ENCODE data around the gene EMX1. TPM values are rescaled to one million over a fixed set of nuclear protein-coding genes. Genes with fewer than 3 reads are reported as not detected.

Gene EMX1
- total and polyA plus RNA-seq, 2 of the 13 experiments (the other 11 are each of a cell fraction or from before 2014, with no cell fraction given) = 0.62 to 4.9 TPM

DNA sequence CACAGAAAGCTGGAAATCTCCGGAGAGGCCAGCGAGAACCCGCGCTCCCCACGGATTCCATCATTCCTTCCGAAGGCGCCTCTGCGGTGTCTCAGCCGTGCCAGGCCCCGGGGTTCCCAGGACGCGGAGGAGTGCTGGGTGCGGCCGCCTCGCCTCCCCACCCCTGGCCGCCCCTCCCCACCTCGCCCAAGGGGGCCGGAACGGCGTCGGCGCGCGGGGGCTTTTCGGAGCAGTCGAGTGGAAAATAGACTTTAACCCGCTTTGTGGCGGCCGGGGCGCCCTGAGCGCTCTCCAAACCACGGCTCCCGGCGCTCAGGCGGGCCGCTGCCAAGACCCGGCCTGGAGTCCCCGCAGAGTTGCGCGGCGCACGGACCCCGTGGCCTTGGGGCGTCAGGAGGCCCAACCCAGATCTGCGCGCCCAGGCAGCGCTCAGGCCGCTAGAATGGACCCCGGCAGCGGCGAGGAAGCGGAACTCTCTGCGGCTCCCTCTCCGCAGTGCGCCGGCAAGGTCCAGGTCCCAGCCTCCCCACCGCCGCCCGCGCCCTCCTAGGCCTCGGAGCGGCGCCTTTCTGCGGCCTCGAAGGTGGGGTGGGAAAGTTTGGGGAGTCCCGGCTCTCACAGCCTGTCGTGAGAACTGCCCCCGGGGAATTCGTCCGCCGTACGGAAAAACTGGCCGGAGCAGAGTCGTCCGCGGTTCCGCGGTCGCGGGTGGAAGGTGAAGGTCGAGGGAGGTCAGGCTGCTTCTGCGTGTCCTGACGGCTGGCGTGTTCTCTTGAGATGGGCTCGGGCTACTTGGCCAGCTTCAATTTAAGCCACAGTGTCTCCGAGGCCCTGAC, 1.2 kb upstream of the EMX1 start (continued):
- TF ChIP-seq TEAD3 (CRISPR knock-in tag; optimal IDR thresholded peaks at IDR 0.05; ENCODE audit: borderline replicate concordance) = peak; percentile 47
- no peak for TF ChIP-seq TCF7 (IDR thresholded peaks at IDR 0.05; ENCODE audit: low read depth)
- no peak for TF ChIP-seq ZNF234 (CRISPR knock-in tag; conservative IDR thresholded peaks at IDR 0.05)
- TF ChIP-seq, protein P1, sequence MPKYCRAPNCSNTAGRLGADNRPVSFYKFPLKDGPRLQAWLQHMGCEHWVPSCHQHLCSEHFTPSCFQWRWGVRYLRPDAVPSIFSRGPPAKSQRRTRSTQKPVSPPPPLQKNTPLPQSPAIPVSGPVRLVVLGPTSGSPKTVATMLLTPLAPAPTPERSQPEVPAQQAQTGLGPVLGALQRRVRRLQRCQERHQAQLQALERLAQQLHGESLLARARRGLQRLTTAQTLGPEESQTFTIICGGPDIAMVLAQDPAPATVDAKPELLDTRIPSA (CRISPR knock-in tag; IDR thresholded peaks at IDR 0.05; ENCODE audit: borderline replicate concordance) = 0 out of 2 replicates have a peak, but pooled peaks have one; percentile 51
- TF ChIP-seq ARNT (IDR thresholded peaks at IDR 0.05) = no peak
- TF ChIP-seq, protein P2, sequence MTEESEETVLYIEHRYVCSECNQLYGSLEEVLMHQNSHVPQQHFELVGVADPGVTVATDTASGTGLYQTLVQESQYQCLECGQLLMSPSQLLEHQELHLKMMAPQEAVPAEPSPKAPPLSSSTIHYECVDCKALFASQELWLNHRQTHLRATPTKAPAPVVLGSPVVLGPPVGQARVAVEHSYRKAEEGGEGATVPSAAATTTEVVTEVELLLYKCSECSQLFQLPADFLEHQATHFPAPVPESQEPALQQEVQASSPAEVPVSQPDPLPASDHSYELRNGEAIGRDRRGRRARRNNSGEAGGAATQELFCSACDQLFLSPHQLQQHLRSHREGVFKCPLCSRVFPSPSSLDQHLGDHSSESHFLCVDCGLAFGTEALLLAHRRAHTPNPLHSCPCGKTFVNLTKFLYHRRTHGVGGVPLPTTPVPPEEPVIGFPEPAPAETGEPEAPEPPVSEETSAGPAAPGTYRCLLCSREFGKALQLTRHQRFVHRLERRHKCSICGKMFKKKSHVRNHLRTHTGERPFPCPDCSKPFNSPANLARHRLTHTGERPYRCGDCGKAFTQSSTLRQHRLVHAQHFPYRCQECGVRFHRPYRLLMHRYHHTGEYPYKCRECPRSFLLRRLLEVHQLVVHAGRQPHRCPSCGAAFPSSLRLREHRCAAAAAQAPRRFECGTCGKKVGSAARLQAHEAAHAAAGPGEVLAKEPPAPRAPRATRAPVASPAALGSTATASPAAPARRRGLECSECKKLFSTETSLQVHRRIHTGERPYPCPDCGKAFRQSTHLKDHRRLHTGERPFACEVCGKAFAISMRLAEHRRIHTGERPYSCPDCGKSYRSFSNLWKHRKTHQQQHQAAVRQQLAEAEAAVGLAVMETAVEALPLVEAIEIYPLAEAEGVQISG (CRISPR knock-in tag; IDR thresholded peaks at IDR 0.05) = peak; percentile 90
- no peak; the same call in 1 of the 2 replicates for TF ChIP-seq FOXA3 (CRISPR knock-in tag; IDR thresholded peaks at IDR 0.05)
- 0 out of 2 replicates have a peak, but pooled peaks have one; percentile 27 for TF ChIP-seq MZF1 (CRISPR knock-in tag; IDR thresholded peaks at IDR 0.05; ENCODE audit: borderline replicate concordance)
- 0 out of 2 replicates have a peak, but pooled peaks have one; percentile 9 for TF ChIP-seq ELF3 (CRISPR knock-in tag; IDR thresholded peaks at IDR 0.05)
- peak; percentile 94 for TF ChIP-seq SRSF4 (IDR thresholded peaks at IDR 0.05; ENCODE audit: low read depth, low read length, poor library complexity, severe bottlenecking)
- TF ChIP-seq, protein P3, sequence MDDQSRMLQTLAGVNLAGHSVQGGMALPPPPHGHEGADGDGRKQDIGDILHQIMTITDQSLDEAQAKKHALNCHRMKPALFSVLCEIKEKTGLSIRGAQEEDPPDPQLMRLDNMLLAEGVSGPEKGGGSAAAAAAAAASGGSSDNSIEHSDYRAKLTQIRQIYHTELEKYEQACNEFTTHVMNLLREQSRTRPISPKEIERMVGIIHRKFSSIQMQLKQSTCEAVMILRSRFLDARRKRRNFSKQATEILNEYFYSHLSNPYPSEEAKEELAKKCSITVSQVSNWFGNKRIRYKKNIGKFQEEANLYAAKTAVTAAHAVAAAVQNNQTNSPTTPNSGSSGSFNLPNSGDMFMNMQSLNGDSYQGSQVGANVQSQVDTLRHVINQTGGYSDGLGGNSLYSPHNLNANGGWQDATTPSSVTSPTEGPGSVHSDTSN (CRISPR knock-in tag; IDR thresholded peaks at IDR 0.05; ENCODE audit: borderline replicate concordance) = no peak
- TF ChIP-seq, protein P4, sequence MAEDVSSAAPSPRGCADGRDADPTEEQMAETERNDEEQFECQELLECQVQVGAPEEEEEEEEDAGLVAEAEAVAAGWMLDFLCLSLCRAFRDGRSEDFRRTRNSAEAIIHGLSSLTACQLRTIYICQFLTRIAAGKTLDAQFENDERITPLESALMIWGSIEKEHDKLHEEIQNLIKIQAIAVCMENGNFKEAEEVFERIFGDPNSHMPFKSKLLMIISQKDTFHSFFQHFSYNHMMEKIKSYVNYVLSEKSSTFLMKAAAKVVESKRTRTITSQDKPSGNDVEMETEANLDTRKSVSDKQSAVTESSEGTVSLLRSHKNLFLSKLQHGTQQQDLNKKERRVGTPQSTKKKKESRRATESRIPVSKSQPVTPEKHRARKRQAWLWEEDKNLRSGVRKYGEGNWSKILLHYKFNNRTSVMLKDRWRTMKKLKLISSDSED (CRISPR knock-in tag; IDR thresholded peaks at IDR 0.05) = no peak
- no peak for TF ChIP-seq MATR3 (CRISPR knock-in tag; IDR thresholded peaks at IDR 0.05)
- TF ChIP-seq, protein P5, sequence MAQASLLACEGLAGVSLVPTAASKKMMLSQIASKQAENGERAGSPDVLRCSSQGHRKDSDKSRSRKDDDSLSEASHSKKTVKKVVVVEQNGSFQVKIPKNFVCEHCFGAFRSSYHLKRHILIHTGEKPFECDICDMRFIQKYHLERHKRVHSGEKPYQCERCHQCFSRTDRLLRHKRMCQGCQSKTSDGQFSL (CRISPR knock-in tag; IDR thresholded peaks at IDR 0.05) = no peak
- no peak for TF ChIP-seq ZFP36 (IDR thresholded peaks at IDR 0.05; ENCODE audit: borderline replicate concordance, low read depth, low read length, partially characterized antibody)
- TF ChIP-seq, protein P6, sequence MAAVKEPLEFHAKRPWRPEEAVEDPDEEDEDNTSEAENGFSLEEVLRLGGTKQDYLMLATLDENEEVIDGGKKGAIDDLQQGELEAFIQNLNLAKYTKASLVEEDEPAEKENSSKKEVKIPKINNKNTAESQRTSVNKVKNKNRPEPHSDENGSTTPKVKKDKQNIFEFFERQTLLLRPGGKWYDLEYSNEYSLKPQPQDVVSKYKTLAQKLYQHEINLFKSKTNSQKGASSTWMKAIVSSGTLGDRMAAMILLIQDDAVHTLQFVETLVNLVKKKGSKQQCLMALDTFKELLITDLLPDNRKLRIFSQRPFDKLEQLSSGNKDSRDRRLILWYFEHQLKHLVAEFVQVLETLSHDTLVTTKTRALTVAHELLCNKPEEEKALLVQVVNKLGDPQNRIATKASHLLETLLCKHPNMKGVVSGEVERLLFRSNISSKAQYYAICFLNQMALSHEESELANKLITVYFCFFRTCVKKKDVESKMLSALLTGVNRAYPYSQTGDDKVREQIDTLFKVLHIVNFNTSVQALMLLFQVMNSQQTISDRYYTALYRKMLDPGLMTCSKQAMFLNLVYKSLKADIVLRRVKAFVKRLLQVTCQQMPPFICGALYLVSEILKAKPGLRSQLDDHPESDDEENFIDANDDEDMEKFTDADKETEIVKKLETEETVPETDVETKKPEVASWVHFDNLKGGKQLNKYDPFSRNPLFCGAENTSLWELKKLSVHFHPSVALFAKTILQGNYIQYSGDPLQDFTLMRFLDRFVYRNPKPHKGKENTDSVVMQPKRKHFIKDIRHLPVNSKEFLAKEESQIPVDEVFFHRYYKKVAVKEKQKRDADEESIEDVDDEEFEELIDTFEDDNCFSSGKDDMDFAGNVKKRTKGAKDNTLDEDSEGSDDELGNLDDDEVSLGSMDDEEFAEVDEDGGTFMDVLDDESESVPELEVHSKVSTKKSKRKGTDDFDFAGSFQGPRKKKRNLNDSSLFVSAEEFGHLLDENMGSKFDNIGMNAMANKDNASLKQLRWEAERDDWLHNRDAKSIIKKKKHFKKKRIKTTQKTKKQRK (IDR thresholded peaks at IDR 0.05; ENCODE audit: low read length) = no peak
- TF ChIP-seq SRY (CRISPR knock-in tag; IDR thresholded peaks at IDR 0.05) = peak; percentile 38; the same call in 1 of the 2 replicates
- no peak; the same call in 1 of the 2 replicates for TF ChIP-seq ZC3H13 (CRISPR knock-in tag; IDR thresholded peaks at IDR 0.05)

Data from HepG2 (cell line).